SK-N-SH (cell line): ENCODE results near the gene ST7. TPM values are rescaled to one million over a fixed set of nuclear protein-coding genes. Genes with fewer than 3 reads are reported as not detected.

Source experiments
- CTCF ChIA-PET: fragments of 300-600, 350-600 bp; formaldehyde crosslinking; extraction: SDS; loops from one replicate; lab custom pipeline; 2021; lab: Yijun Ruan, JAX
- POLR2A ChIA-PET: fragments of 350-600 bp; sonication (Branson Sonifier 250); formaldehyde crosslinking; extraction: SDS; loops from one replicate; lab custom pipeline; 2020; ENCODE audit warnings: antibody characterized with exemption, inconsistent platforms; lab: Yijun Ruan, JAX
- DNase-seq: peaks from one replicate; pipeline ENCODE4 v3.0.0; 2012
- H2AFZ ChIP-seq: fragments of 200-600 bp; sonication (generic); 2 replicates; pipeline ENCODE4 v1.8.1; 2016; ENCODE audit warnings: antibody characterized with exemption, mild to moderate bottlenecking, low read depth
- H3F3A ChIP-seq: fragments of 200-600 bp; sonication (generic); replicated peaks from 2 replicates; pipeline ENCODE3; 2016; ENCODE audit warnings: antibody characterized with exemption, mild to moderate bottlenecking; ENCODE audit not compliant: insufficient read depth
- H3K27ac ChIP-seq, 2 experiments: fragments of 200-500 bp in 1 of 2; fragments of 200-600 bp in 1 of 2; sonication (Bioruptor generic) in 1 of 2; sonication (generic), shearing (Covaris generic) in 1 of 2; 2 replicates each; pipeline versions ENCODE4 v1.5.1 to v1.6.1; 2014 to 2016; ENCODE audit warnings: low read depth in 2 of 2, inconsistent platforms in 1 of 2, low read length in 1 of 2, mild to moderate bottlenecking in 1 of 2, mixed read lengths in 1 of 2
- H3K27me3 ChIP-seq: fragments of 200-600 bp; sonication (generic), shearing (Covaris generic); 2 replicates; pipeline ENCODE4 v1.6.1; 2016; ENCODE audit warnings: mixed run types; ENCODE audit not compliant: insufficient read depth
- H3K36me3 ChIP-seq, 2 experiments: fragments of 200-500 bp in 1 of 2; fragments of 200-600 bp in 1 of 2; sonication (Bioruptor generic) in 1 of 2; sonication (generic) in 1 of 2; replicated peaks in 1 of 2; 2 replicates each; pipeline versions ENCODE3 to v1.5.1; 2014 to 2016; ENCODE audit warnings: low read length in 1 of 2, mild to moderate bottlenecking in 1 of 2; ENCODE audit not compliant: insufficient read depth in 2 of 2, control insufficient read depth in 1 of 2
- H3K4me1 ChIP-seq, 2 experiments: fragments of 200-500 bp in 1 of 2; fragments of 200-600 bp in 1 of 2; sonication (Bioruptor generic) in 1 of 2; sonication (generic), shearing (Covaris generic) in 1 of 2; 2 replicates each; pipeline versions ENCODE4 v1.5.1 to v1.6.1; 2014 to 2016; ENCODE audit warnings: low read depth in 1 of 2, low read length in 1 of 2, mixed run types in 1 of 2; ENCODE audit not compliant: insufficient read depth in 2 of 2, control insufficient read depth in 1 of 2
- H3K4me2 ChIP-seq: fragments of 200-600 bp; sonication (generic), shearing (Covaris generic); 2 replicates; pipeline ENCODE4 v1.6.1; 2017; ENCODE audit warnings: mixed run types
- H3K4me3 ChIP-seq, 2 experiments: fragments of 200-500 bp in 1 of 2; fragments of 200-600 bp in 1 of 2; sonication (Bioruptor generic) in 1 of 2; sonication (generic), shearing (Covaris generic) in 1 of 2; 2 replicates each; pipeline versions ENCODE4 v1.5.1 to v1.8.1; 2014 to 2016; ENCODE audit warnings: low read depth in 2 of 2, inconsistent platforms in 1 of 2, low read length in 1 of 2, mild to moderate bottlenecking in 1 of 2, mixed read lengths in 1 of 2, moderate library complexity in 1 of 2
- H3K79me2 ChIP-seq: fragments of 200-600 bp; sonication (generic); 2 replicates; pipeline ENCODE4 v1.8.1; 2017; ENCODE audit warnings: mild to moderate bottlenecking; ENCODE audit not compliant: insufficient read depth
- H3K9ac ChIP-seq: fragments of 200-600 bp; sonication (generic); 2 replicates; pipeline ENCODE4 v1.6.1; 2017; ENCODE audit warnings: mixed run types
- H3K9me2 ChIP-seq: fragments of 200-600 bp; sonication (generic); 2 replicates; pipeline ENCODE4 v1.6.1; 2017; ENCODE audit warnings: mixed run types
- H3K9me3 ChIP-seq: fragments of 200-600 bp; sonication (generic); 2 replicates; pipeline ENCODE4 v1.6.1; 2017; ENCODE audit warnings: mixed run types, mild to moderate bottlenecking, moderate library complexity
- H4K20me1 ChIP-seq: fragments of 200-600 bp; sonication (generic); 2 replicates; pipeline ENCODE4 v1.6.1; 2017; ENCODE audit warnings: mild to moderate bottlenecking, mixed run types; ENCODE audit not compliant: insufficient read depth
- ELF1 ChIP-seq: IDR thresholded peaks from 2 replicates; pipeline ENCODE4 v1.4.0; 2012
- EP300 ChIP-seq, 2 experiments: IDR thresholded peaks; 2 replicates each; pipeline versions ENCODE4 v1.4.0 to v1.6.1; 2012; ENCODE audit warnings: borderline replicate concordance in 1 of 2, low read depth in 1 of 2, low read length in 1 of 2
- FOSL2 ChIP-seq: IDR thresholded peaks from 2 replicates; pipeline ENCODE4 v1.4.0; 2012; ENCODE audit warnings: low read depth, mild to moderate bottlenecking, moderate library complexity, borderline replicate concordance
- FOXJ3 ChIP-seq: sonication (generic); formaldehyde crosslinking; IDR thresholded peaks from 2 replicates; pipeline ENCODE4 v1.5.1; 2020; ENCODE audit warnings: mild to moderate bottlenecking, missing genetic modification reagents
- GABPA ChIP-seq: IDR thresholded peaks from 2 replicates; pipeline ENCODE4 v1.4.0; 2012; ENCODE audit warnings: low read depth, mild to moderate bottlenecking
- JUND ChIP-seq: IDR thresholded peaks from 2 replicates; pipeline ENCODE4 v1.4.0; 2012
- NFIC ChIP-seq: IDR thresholded peaks from 2 replicates; pipeline ENCODE4 v1.4.0; 2012; ENCODE audit warnings: borderline replicate concordance
- NRF1 ChIP-seq: IDR thresholded peaks from 2 replicates; pipeline ENCODE4 v1.6.1; 2012; ENCODE audit warnings: low read depth, mild to moderate bottlenecking, low read length
- POLR2AphosphoS5 ChIP-seq: IDR thresholded peaks from 2 replicates; pipeline ENCODE4 v1.6.1; 2012; ENCODE audit warnings: low read depth, low read length
- RCOR1 ChIP-seq: fragments of 150-350 bp; IDR thresholded peaks from 2 replicates; pipeline ENCODE4 v1.6.1; 2017; ENCODE audit warnings: antibody characterized with exemption, low read length
- RXRA ChIP-seq: IDR thresholded peaks from 2 replicates; pipeline ENCODE4 v1.4.0; 2012; ENCODE audit warnings: low read depth, mild to moderate bottlenecking, borderline replicate concordance
- SMC3 ChIP-seq: IDR thresholded peaks from 2 replicates; pipeline ENCODE4 v1.6.1; 2012; ENCODE audit warnings: low read depth, low read length, improper control_type of control experiment
- TAF1 ChIP-seq: IDR thresholded peaks from 2 replicates; pipeline ENCODE4 v1.6.1; 2012; ENCODE audit warnings: low read depth, mild to moderate bottlenecking, low read length, moderate library complexity, borderline replicate concordance
- TCF12 ChIP-seq: IDR thresholded peaks from 2 replicates; pipeline ENCODE4 v1.4.0; 2012
- YY1 ChIP-seq: IDR thresholded peaks from 2 replicates; pipeline ENCODE4 v1.4.0; 2012; ENCODE audit warnings: low read depth, mild to moderate bottlenecking
- WGBS: methylation state at CpG from one replicate; pipeline ENCODE4 v1.1.6; 2017; ENCODE audit warnings: low lambda C conversion rate; 5-methylcytosine and 5-hydroxymethylcytosine counted together
- polyA plus RNA-seq, 3 experiments: library from polyadenylated mRNA; depleted of rRNA; stranded (reverse); fragments of >200 nt; gene quantifications; 2 replicates each; pipeline ENCODE4 v1.2.3, GENCODE V29; 2012
- TF ChIP-seq, protein P1 (sequence below): fragments of 200-600 bp; sonication (generic); IDR thresholded peaks from 2 replicates; pipeline ENCODE4 v1.6.1; 2017; ENCODE audit warnings: antibody characterized with exemption, mild to moderate bottlenecking, moderate library complexity

ST7 gene
- polyA plus RNA-seq, 1 of the 3 experiments (the other 2 are of a cell fraction), result 23.5 TPM

DNA sequence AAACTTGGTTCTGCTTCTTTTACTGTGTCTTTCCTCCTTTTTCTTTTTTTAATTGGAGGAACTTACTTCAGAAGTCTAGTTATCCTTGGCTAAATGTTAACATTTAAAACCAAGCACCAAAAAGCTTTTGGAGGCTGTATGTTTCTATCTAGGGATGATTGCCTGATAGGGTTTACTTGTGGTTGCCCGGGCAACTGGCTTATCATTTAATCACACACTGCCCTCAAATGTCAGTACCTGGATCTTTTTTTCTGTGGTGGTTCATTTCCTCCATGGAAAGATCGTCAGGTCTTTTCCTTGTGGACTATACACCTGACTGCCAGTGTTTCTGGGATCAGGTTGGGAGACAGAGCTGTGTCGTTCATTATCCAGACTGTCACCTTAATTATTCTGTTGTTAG, 196.4 kb downstream of the ST7 start:
- Histone ChIP-seq H3K9me2 (no peaks in the 10 kb centered on the region), H3K36me3 (peaks cover 0 to 3% of the 10 kb centered on the region in 2 experiments), H3K4me3 (no peak overlapping the region), H3K4me2 (no peak overlapping the region), H3K4me1 (peaks cover 0 to 5% of the 10 kb centered on the region in 2 experiments; a peak in 1 of 4 replicates), H3K27me3 (no peaks in the 10 kb centered on the region), H3K9ac (no peak overlapping the region), H2AFZ (no peak overlapping the region), H3F3A (no peaks in the 10 kb centered on the region), H3K79me2 (no peaks in the 10 kb centered on the region), H3K9me3 (no peaks in the 10 kb centered on the region), H3K27ac (no peak overlapping the region), H4K20me1 (no peaks in the 10 kb centered on the region)
- ChIA-PET CTCF (interaction anchor here (1.4 to 2.6 kb wide), 3 partner anchors 9 to 63 kb away, joined by 4 to 7 read pairs (median 6); no protein-coding TSS in a partner anchor), POLR2A (interaction anchor here (0.7 kb wide), 1 partner anchor 8 kb away, joined by 5 read pairs; no protein-coding TSS in a partner anchor)
- 92% methylated on average over 3 of the region's 3 CpGs for WGBS
- TF ChIP-seq FOSL2 (no peak), POLR2AphosphoS5 (no peak), TAF1 (no peak), TCF12 (no peak), ELF1 (no peak), GABPA (no peak), SMC3 (no peak), RXRA (no peak), FOXJ3 (CRISPR knock-in tag) (no peak), YY1 (no peak), EP300 (IDR thresholded peaks at IDR 0.05; ENCODE audit: borderline replicate concordance in 1 of 2, low read depth in 1 of 2, low read length in 1 of 2) (no peak), NFIC (no peak), RCOR1 (no peak), NRF1 (no peak)
- TF ChIP-seq, protein P1, sequence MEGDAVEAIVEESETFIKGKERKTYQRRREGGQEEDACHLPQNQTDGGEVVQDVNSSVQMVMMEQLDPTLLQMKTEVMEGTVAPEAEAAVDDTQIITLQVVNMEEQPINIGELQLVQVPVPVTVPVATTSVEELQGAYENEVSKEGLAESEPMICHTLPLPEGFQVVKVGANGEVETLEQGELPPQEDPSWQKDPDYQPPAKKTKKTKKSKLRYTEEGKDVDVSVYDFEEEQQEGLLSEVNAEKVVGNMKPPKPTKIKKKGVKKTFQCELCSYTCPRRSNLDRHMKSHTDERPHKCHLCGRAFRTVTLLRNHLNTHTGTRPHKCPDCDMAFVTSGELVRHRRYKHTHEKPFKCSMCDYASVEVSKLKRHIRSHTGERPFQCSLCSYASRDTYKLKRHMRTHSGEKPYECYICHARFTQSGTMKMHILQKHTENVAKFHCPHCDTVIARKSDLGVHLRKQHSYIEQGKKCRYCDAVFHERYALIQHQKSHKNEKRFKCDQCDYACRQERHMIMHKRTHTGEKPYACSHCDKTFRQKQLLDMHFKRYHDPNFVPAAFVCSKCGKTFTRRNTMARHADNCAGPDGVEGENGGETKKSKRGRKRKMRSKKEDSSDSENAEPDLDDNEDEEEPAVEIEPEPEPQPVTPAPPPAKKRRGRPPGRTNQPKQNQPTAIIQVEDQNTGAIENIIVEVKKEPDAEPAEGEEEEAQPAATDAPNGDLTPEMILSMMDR, result no peak
- no peak for DNase-seq

DNA sequence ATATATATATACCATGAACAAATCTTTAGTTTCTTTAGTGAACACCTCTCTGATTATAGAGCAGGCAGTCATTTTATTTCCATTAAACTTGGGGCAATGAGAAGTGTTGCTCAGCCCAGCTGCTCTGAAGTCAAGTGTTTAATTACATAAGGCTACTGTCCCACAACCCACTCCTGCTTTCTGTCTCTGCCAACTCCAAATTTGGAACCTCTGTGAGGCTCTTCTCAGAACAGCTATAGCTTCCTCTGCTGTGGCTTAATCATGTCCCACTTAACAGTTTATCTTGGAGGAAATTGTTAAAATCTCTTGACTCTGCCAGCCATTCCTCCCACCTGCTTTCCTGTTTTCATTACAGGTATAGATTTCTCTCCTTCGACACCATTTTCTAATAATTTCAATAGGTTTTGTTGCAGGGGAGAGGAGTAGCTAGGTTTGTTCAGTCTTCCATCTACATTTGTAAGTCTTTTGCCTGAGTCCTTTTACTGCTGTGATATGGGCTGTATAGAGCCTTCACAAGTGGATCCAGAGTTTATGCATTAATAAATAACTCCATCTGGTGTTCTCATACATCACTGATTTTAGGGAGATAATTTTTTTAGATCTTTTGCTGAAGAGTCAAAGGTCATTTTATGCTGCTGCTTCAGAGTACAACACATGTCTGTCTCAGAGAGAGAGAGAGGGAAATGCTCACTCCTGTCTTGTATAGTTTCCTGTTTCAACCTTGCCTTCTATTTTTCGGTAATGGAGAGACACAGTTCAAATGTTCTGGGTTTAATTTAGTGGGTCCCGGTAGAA, 199.1 kb downstream of the ST7 start:
- Histone ChIP-seq H3K36me3 (no peaks in the 10 kb centered on the region), H2AFZ (no peak overlapping the region), H3K27me3 (no peaks in the 10 kb centered on the region), H3K4me3 (no peak overlapping the region), H3F3A (peaks cover 13% of the 10 kb centered on the region), H3K27ac (no peak overlapping the region), H3K79me2 (no peaks in the 10 kb centered on the region), H3K9ac (no peak overlapping the region), H3K9me2 (no peaks in the 10 kb centered on the region), H3K4me1 (peaks cover 0 to 15% of the 10 kb centered on the region in 2 experiments; a peak in 3 of 4 replicates), H3K4me2 (no peak overlapping the region), H3K9me3 (no peaks in the 10 kb centered on the region), H4K20me1 (no peaks in the 10 kb centered on the region)
- TF ChIP-seq JUND (no peak), NRF1 (no peak)
- ChIA-PET POLR2A (no interaction called here), CTCF (interaction anchor here (1.2 to 2.6 kb wide), 3 partner anchors 25 to 164 kb away, joined by 4 to 8 read pairs (median 6); no protein-coding TSS in a partner anchor)
- no peak for DNase-seq
- WGBS, result 95% methylated on average over 3 of the region's 3 CpGs
